ENCODE results near the gene RPL12. TPM values are rescaled to one million over a fixed set of nuclear protein-coding genes. Genes with fewer than 3 reads are reported as not detected.

The RPL12 gene
- polyA plus RNA-seq, 2 of the 4 experiments (the other 2 are of a cell fraction), result 2,198 to 2,384 TPM

GRCh38 chr9:127493592-127494303 lies 42.5 kb upstream of the RPL12 start:
- FAIRE-seq (no peak), ATAC-seq (no peak), DNase-seq (ENCODE audit: low read depth in 1 of 2, low spot score in 1 of 2) (no peak)
- Histone ChIP-seq H3K27ac (no peak overlapping the region), H3K9me3 (no peaks in the 10 kb centered on the region), H3K4me3 (no peak overlapping the region), H3K4me1 (no peaks in the 10 kb centered on the region), H3K4me2 (no peak overlapping the region)
- ChIA-PET CTCF (interaction anchor here (0.9 to 36.3 kb wide), 5 partner anchors 11 to 241 kb away, joined by 3 to 821 read pairs (median 7); partner anchors contain the start of gene TOR2A), POLR2A (no interaction called here)
- 96% methylated on average over 20 of the region's 22 CpGs for WGBS (ENCODE audit: missing lambda C conversion rate)
- TF ChIP-seq BCL3 (IDR thresholded peaks at IDR 0.05) (no peak), HEYL (CRISPR knock-in tag; IDR thresholded peaks at IDR 0.05) (no peak), CHD2 (IDR thresholded peaks at IDR 0.05; ENCODE audit: low read length, partially characterized antibody) (no peak), PBX3 (IDR thresholded peaks at IDR 0.05) (no peak), MAZ (IDR thresholded peaks at IDR 0.05; ENCODE audit: borderline replicate concordance, low read depth, low read length) (no peak), MAX (IDR thresholded peaks at IDR 0.05) (no peak), ATOH8 (CRISPR knock-in tag; IDR thresholded peaks at IDR 0.05; ENCODE audit: low read depth) (no peak), ZSCAN20 (CRISPR knock-in tag; IDR thresholded peaks at IDR 0.05) (no peak), RNF2 (IDR thresholded peaks at IDR 0.05; ENCODE audit: borderline replicate concordance, low read depth) (no peak), BHLHE40 (IDR thresholded peaks at IDR 0.05; ENCODE audit: low read depth, low read length) (no peak), MAFK (IDR thresholded peaks at IDR 0.05; ENCODE audit: partially characterized antibody) (no peak), POLR2AphosphoS2 (conservative IDR thresholded peaks at IDR 0.05; ENCODE audit: low read length) (no peak), MYC (IDR thresholded peaks at IDR 0.05; ENCODE audit: borderline replicate concordance, low read length) (no peak)

- DNase-seq (ENCODE audit: low read depth in 1 of 2, low spot score in 1 of 2) (no peak), FAIRE-seq (no peak), ATAC-seq (no peak)
- POLR2A ChIA-PET, result no interaction called here
- Histone ChIP-seq H3K4me3 (no peak overlapping the region), H3K4me1 (no peaks in the 10 kb centered on the region), H3K9me3 (no peaks in the 10 kb centered on the region), H3K4me2 (no peak overlapping the region), H3K27ac (no peak overlapping the region)
- CTCF ChIA-PET, result interaction anchor here (0.9 to 36.3 kb wide), 11 partner anchors 10 to 242 kb away, joined by 3 to 821 read pairs (median 4); partner anchors contain the start of gene TOR2A
- TF ChIP-seq USF2 (IDR thresholded peaks at IDR 0.05), result no peak
- no peak for TF ChIP-seq MAFK (IDR thresholded peaks at IDR 0.05; ENCODE audit: partially characterized antibody)
- no peak for TF ChIP-seq BHLHE40 (IDR thresholded peaks at IDR 0.05; ENCODE audit: low read depth, low read length)
- TF ChIP-seq POLR2AphosphoS2 (conservative IDR thresholded peaks at IDR 0.05; ENCODE audit: low read length), result no peak
- no peak for TF ChIP-seq MAZ (IDR thresholded peaks at IDR 0.05; ENCODE audit: borderline replicate concordance, low read depth, low read length)
- no peak for TF ChIP-seq RARB (CRISPR knock-in tag; IDR thresholded peaks at IDR 0.05)
- TF ChIP-seq RAD21 (conservative IDR thresholded peaks at IDR 0.05 in 1 of 2, IDR thresholded peaks at IDR 0.05 in 1 of 2), result no peak
- TF ChIP-seq E2F6 (IDR thresholded peaks at IDR 0.05; ENCODE audit: borderline replicate concordance, low read depth), result no peak
- TF ChIP-seq RCOR1 (IDR thresholded peaks at IDR 0.05; ENCODE audit: low read depth, low read length), result no peak
- no peak for TF ChIP-seq FOSL2 (IDR thresholded peaks at IDR 0.05)
- no peak for TF ChIP-seq FOSL2 (CRISPR knock-in tag; IDR thresholded peaks at IDR 0.05)
- WGBS (ENCODE audit: missing lambda C conversion rate), result 89% methylated on average over 14 of the region's 14 CpGs
Measured at GRCh38 chr9:127492616-127493015, 41.4 kb upstream of the RPL12 start.

Data from A549 (cell line).